Adrenal gland (tissue), 12 donors: ENCODE results near the gene PELI3. TPM values are rescaled to one million over a fixed set of nuclear protein-coding genes. Genes with fewer than 3 reads are reported as not detected.

Experiments
- DNase-seq, 7 donors: peaks; one replicate each; pipeline ENCODE4 v3.0.0-alpha.2; 2019 to 2020
- H3K27ac ChIP-seq, 5 donors: fragments of 200-600 bp; sonication (generic) in 4 of 5; 1 replicate in 3 of 5; 2 replicates in 2 of 5; pipeline versions ENCODE4 v1.5.1 to v1.8.0; 2016 to 2020; ENCODE audit warnings: mild to moderate bottlenecking in 1 of 5
- H3K27me3 ChIP-seq: fragments of 200-600 bp; 2 replicates; pipeline ENCODE4 v1.8.0; 2021
- H3K36me3 ChIP-seq, 2 donors: fragments of 200-600 bp; replicated peaks in 1 of 2; 1 replicate in 1 of 2; 2 replicates in 1 of 2; pipeline versions ENCODE4 v1.5.1 to v1.8.0; 2018 to 2022
- H3K4me1 ChIP-seq, 2 donors: fragments of 200-600 bp; replicated peaks in 1 of 2; 1 replicate in 1 of 2; 2 replicates in 1 of 2; pipeline versions ENCODE4 v1.5.1 to v1.8.0; 2018 to 2021
- H3K4me3 ChIP-seq, 4 donors: fragments of 200-600 bp; sonication (generic) in 3 of 4; one replicate each; pipeline ENCODE4 v1.5.1; 2016 to 2018
- H3K9me3 ChIP-seq, 3 donors: fragments of 200-600 bp; sonication (generic) in 1 of 3; replicated peaks in 1 of 3; 1 replicate in 2 of 3; 2 replicates in 1 of 3; pipeline versions ENCODE4 v1.5.1 to v1.8.0; 2016 to 2021
- CTCF ChIP-seq, 6 experiments: fragments of 450-650 bp in 4 of 6; fragments of 200-600 bp in 2 of 6; sonication (generic) in 1 of 6; IDR thresholded peaks; 1 replicate in 5 of 6; 2 replicates in 1 of 6; pipeline versions ENCODE4 v1.5.1 to v1.8.0; 2016 to 2021; ENCODE audit warnings: antibody characterized with exemption in 6 of 6, mild to moderate bottlenecking in 2 of 6, moderate library complexity in 1 of 6
- POLR2A ChIP-seq, 2 donors: fragments of 450-650 bp; IDR thresholded peaks; one replicate each; pipeline ENCODE4 v1.6.1; 2017; ENCODE audit warnings: antibody characterized with exemption in 2 of 2, mild to moderate bottlenecking in 2 of 2, moderate library complexity in 1 of 2
- WGBS, 4 donors: extraction: QIAGEN DNeasy Blood & Tissue Kit in 2 of 4; methylation state at CpG; one replicate each; pipeline versions ENCODE4 v1.1.5 to v1.1.7; 2013 to 2017; 5-methylcytosine and 5-hydroxymethylcytosine counted together
- intact Hi-C, 2 donors: fragments of 100-400 bp; cut with DNase I; formaldehyde crosslinking; loops; one replicate each; pipeline versions ENCODE4 v1.14.1 to v1.15.0; 2022 to 2023
- polyA plus RNA-seq, 3 donors: library from polyadenylated mRNA; stranded (reverse); fragments of 200-250 nt in 2 of 3; fragments of 350-450 nt in 1 of 3; fragmentation: Illumina TruSeq in 1 of 3; extraction: RNeasy Lipid Tissue Mini Kit (QIAGEN cat#74804) in 1 of 3; gene quantifications; one replicate each; pipeline ENCODE4 v1.2.3, GENCODE V29; 2013 to 2014
- total RNA-seq, 9 donors: library from RNA; depleted of rRNA in 4 of 9; stranded (reverse); fragments of >200 nt in 4 of 9; fragments of 120-200 nt in 1 of 9; fragmentation: NEBNext Ultra II Directional in 1 of 9; extraction: Animal tissue kit (Norgen Biotek cat#: 25700) in 1 of 9; gene quantifications; one replicate each; pipeline versions ENCODE4 v1.1.0 to v1.2.4, GENCODE V29; 2013 to 2023
- donor health status: healthy with polysubstance abuse.
- donor health status: Bipolar disorder and iron deficiency.
- donor health status: DM: yes; HTN: yes; CAD: no.
- donor health status: DM: no; HTN: no; CAD: no.
- donor health status: DM: no; HTN: no; CAD: no.
- donor health status: DM: yes; HTN: yes; CAD: no.

PELI3 gene
- total and polyA plus RNA-seq, 12 donors: 6.4 to 34.3 (median 19.0) TPM

GRCh38 chr11:66493130-66493529 lies 26.4 kb downstream of the PELI3 start:
- intact Hi-C loops: no loop called here
- WGBS, 4 donors: 89 to 96% (median 94%) methylated on average over 7 to 10 of the region's 10 CpGs
- no peaks in the 10 kb centered on the region for H3K4me1 ChIP-seq
- H3K27me3 ChIP-seq: no peaks in the 10 kb centered on the region
- no peak for TF ChIP-seq POLR2A (IDR thresholded peaks at IDR 0.05)
- no peak for TF ChIP-seq CTCF (IDR thresholded peaks at IDR 0.05)
- DNase-seq: no peak
- H3K27ac ChIP-seq: no peak overlapping the region
- H3K36me3 ChIP-seq: peaks cover 0 to 24% of the 10 kb centered on the region in 2 donors
- H3K4me3 ChIP-seq: no peak overlapping the region
- H3K9me3 ChIP-seq: no peaks in the 10 kb centered on the region

GRCh38 chr11:66494458-66494857 lies 27.8 kb downstream of the PELI3 start:
- WGBS, 4 donors: 87 to 96% (median 93%) methylated on average over 6 to 7 of the region's 7 CpGs

GRCh38 chr11:66494935-66495334 lies 28.2 kb downstream of the PELI3 start:
- no peak for TF ChIP-seq POLR2A (IDR thresholded peaks at IDR 0.05)
- no peak for TF ChIP-seq CTCF (IDR thresholded peaks at IDR 0.05)
- Histone ChIP-seq H3K4me3 (no peak overlapping the region), H3K27me3 (no peaks in the 10 kb centered on the region), H3K27ac (no peak overlapping the region), H3K36me3 (peaks cover 0 to 20% of the 10 kb centered on the region in 2 donors), H3K4me1 (no peaks in the 10 kb centered on the region), H3K9me3 (no peaks in the 10 kb centered on the region)
- intact Hi-C loops: no loop called here
- no peak for DNase-seq
- WGBS, 4 donors: 86 to 94% (median 92%) methylated on average over 11 to 14 of the region's 14 CpGs

More at GRCh38 chr11:66494458-66494857, 27.8 kb downstream of the PELI3 start:
- TF ChIP-seq POLR2A (IDR thresholded peaks at IDR 0.05) (no peak), CTCF (IDR thresholded peaks at IDR 0.05) (no peak)
- H3K9me3 ChIP-seq: no peaks in the 10 kb centered on the region
- intact Hi-C loops: no loop called here
- H3K27ac ChIP-seq: no peak overlapping the region
- peaks cover 0 to 23% of the 10 kb centered on the region in 2 donors for H3K36me3 ChIP-seq
- no peaks in the 10 kb centered on the region for H3K4me1 ChIP-seq
- no peak overlapping the region for H3K4me3 ChIP-seq
- DNase-seq: no peak
- no peaks in the 10 kb centered on the region for H3K27me3 ChIP-seq

GRCh38 chr11:66495401-66495854 lies 28.7 kb downstream of the PELI3 start:
- no peak overlapping the region for H3K4me3 ChIP-seq
- intact Hi-C loops: no loop called here
- H3K9me3 ChIP-seq: no peaks in the 10 kb centered on the region
- H3K27me3 ChIP-seq: no peaks in the 10 kb centered on the region
- peaks cover 0 to 25% of the 10 kb centered on the region in 2 donors for H3K36me3 ChIP-seq
- no peak for TF ChIP-seq POLR2A (IDR thresholded peaks at IDR 0.05)
- no peak for TF ChIP-seq CTCF (IDR thresholded peaks at IDR 0.05)
- no peaks in the 10 kb centered on the region for H3K4me1 ChIP-seq
- DNase-seq: no peak
- 90 to 98% (median 94%) methylated on average over 4 to 17 of the region's 17 CpGs for WGBS, 4 donors
- no peak overlapping the region for H3K27ac ChIP-seq
